Parathyroid adenoma (tissue), 2 donors: ENCODE results near the gene CCDC85A.
A peak's percentile ranks its signal among the peaks of the same experiment; 100 is the strongest.

Experiments
- H2AFZ ChIP-seq: fragments of 300-600 bp; sonication (generic); one replicate; pipeline ENCODE4 v1.7.0; 2017; ENCODE audit warnings: antibody characterized with exemption, mild to moderate bottlenecking
- H3K27ac ChIP-seq: fragments of 300-600 bp; sonication (generic); one replicate; pipeline ENCODE4 v1.7.0; 2017
- H3K27me3 ChIP-seq: fragments of 300-600 bp; sonication (generic); one replicate; pipeline ENCODE4 v1.7.0; 2017; ENCODE audit warnings: low read length; ENCODE audit not compliant: control insufficient read depth, insufficient read depth
- H3K36me3 ChIP-seq: fragments of 300-600 bp; sonication (generic); one replicate; pipeline ENCODE4 v1.7.0; 2017; ENCODE audit warnings: low read length; ENCODE audit not compliant: control insufficient read depth, insufficient read depth
- H3K4me1 ChIP-seq: fragments of 300-600 bp; sonication (generic); one replicate; pipeline ENCODE4 v1.7.0; 2017; ENCODE audit warnings: control low read depth
- H3K4me2 ChIP-seq: fragments of 300-600 bp; sonication (generic); one replicate; pipeline ENCODE4 v1.7.0; 2017; ENCODE audit warnings: low read length
- H3K4me3 ChIP-seq: fragments of 300-600 bp; sonication (generic); one replicate; pipeline ENCODE4 v1.7.0; 2017; ENCODE audit warnings: low read depth, low read length
- H3K79me2 ChIP-seq: fragments of 300-600 bp; sonication (generic); one replicate; pipeline ENCODE4 v1.7.0; 2017; ENCODE audit warnings: control low read depth
- H3K9ac ChIP-seq: fragments of 300-600 bp; sonication (generic); one replicate; pipeline ENCODE4 v1.7.0; 2017; ENCODE audit warnings: mild to moderate bottlenecking
- H3K9me3 ChIP-seq: fragments of 300-600 bp; sonication (generic); one replicate; pipeline ENCODE4 v1.7.0; 2017; ENCODE audit warnings: low read length; ENCODE audit not compliant: control insufficient read depth
- CTCF ChIP-seq: fragments of 300-600 bp; sonication (generic); IDR thresholded peaks from one replicate; pipeline ENCODE4 v1.7.0; 2017; ENCODE audit warnings: antibody characterized with exemption, mild to moderate bottlenecking
- donor health status: primary hyperparathyroidism.

CCDC85A gene

DNA sequence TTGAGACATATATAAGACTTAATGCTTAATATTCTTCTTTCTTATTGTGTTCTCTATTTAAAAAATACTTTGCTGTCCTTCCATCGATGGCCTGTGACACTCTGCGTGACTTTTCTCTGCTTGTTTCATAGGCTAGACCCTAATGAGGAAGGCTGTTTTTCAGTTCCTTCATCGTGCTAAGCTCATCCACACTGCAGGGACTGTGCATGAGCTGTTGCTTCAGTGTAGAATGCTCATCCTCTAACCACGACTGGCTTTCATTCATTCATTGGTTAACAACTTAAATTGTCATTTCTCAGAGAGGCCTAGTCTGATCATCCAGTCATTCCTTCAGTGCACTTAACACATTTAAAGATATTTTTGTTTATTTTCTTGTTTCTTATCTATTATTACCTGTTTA, 134.4 kb downstream of the CCDC85A start:
- Histone ChIP-seq H3K27me3 (no peaks in the 10 kb centered on the region), H3K79me2 (no peaks in the 10 kb centered on the region), H3K4me1 (no peaks in the 10 kb centered on the region), H3K4me2 (no peak overlapping the region), H3K27ac (no peak overlapping the region), H2AFZ (no peak overlapping the region), H3K4me3 (no peak overlapping the region), H3K36me3 (no peaks in the 10 kb centered on the region), H3K9ac (no peak overlapping the region), H3K9me3 (no peaks in the 10 kb centered on the region)
- TF ChIP-seq CTCF: no peak

GRCh38 chr2:56325661-56326345, 142.0 kb downstream of the CCDC85A start:
- Histone ChIP-seq H3K36me3 (no peaks in the 10 kb centered on the region), H3K27ac (no peak overlapping the region), H3K79me2 (no peaks in the 10 kb centered on the region), H2AFZ (no peak overlapping the region), H3K9ac (no peak overlapping the region), H3K9me3 (no peaks in the 10 kb centered on the region), H3K4me2 (no peak overlapping the region), H3K27me3 (no peaks in the 10 kb centered on the region), H3K4me1 (no peaks in the 10 kb centered on the region), H3K4me3 (no peak overlapping the region)
- TF ChIP-seq CTCF: no peak

- no peaks in the 10 kb centered on the region for H3K79me2 ChIP-seq
- H3K9ac ChIP-seq: no peak overlapping the region
- H3K4me3 ChIP-seq: no peak overlapping the region
- no peaks in the 10 kb centered on the region for H3K9me3 ChIP-seq
- H3K27me3 ChIP-seq: no peaks in the 10 kb centered on the region
- no peaks in the 10 kb centered on the region for H3K36me3 ChIP-seq
- H3K4me2 ChIP-seq: no peak overlapping the region
- no peak overlapping the region for H2AFZ ChIP-seq
- no peaks in the 10 kb centered on the region for H3K4me1 ChIP-seq
- H3K27ac ChIP-seq: no peak overlapping the region
- no peak for TF ChIP-seq CTCF
Measured at GRCh38 chr2:56326346-56326741, 142.6 kb downstream of the CCDC85A start.

GRCh38 chr2:56331810-56332209, 148.0 kb downstream of the CCDC85A start:
- no peaks in the 10 kb centered on the region for H3K79me2 ChIP-seq
- H3K27ac ChIP-seq: no peak overlapping the region
- H3K4me2 ChIP-seq: no peak overlapping the region
- no peaks in the 10 kb centered on the region for H3K9me3 ChIP-seq
- H3K9ac ChIP-seq: no peak overlapping the region
- H3K36me3 ChIP-seq: no peaks in the 10 kb centered on the region
- TF ChIP-seq CTCF: no peak
- no peaks in the 10 kb centered on the region for H3K27me3 ChIP-seq
- H3K4me1 ChIP-seq: peaks cover 6% of the 10 kb centered on the region
- H2AFZ ChIP-seq: no peak overlapping the region
- H3K4me3 ChIP-seq: no peak overlapping the region

DNA sequence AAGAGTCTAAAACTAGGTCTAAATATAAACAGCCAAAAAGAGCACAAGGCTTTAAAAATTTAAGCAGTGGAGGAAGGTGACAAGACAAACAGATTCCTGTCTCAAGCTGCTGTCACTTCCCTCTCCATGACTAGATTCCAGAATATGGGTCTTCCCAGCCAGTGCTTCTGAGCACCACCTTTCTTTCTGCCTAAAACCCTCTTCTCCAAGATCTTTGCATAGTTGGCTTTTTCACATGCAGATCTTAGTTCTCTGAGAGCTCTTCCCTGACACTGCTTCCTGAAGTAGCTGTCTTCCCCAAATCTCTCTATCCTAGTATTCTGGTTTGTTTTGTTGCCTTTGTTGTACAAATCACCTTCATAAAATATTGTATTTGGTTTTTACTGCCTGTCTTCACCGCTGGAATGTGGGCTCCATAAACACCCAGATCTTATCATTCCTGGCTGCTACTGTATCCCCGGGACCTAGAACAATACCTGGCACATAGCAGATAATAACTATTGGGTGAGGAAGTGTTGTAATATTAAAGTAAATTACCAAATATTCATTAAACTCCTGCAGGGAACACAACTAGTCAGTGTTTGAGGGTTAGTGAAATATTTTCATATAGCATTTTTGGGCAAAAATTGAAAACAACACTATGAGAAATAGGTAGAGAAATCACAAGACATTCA, 150.2 kb downstream of the CCDC85A start:
- Histone ChIP-seq H3K36me3 (no peaks in the 10 kb centered on the region), H3K9ac (no peak overlapping the region), H3K4me2 (peak overlapping the region; percentile 18), H3K9me3 (no peaks in the 10 kb centered on the region), H3K4me1 (peaks cover 6% of the 10 kb centered on the region), H3K27me3 (no peaks in the 10 kb centered on the region), H2AFZ (no peak overlapping the region), H3K27ac (no peak overlapping the region), H3K79me2 (no peaks in the 10 kb centered on the region), H3K4me3 (no peak overlapping the region)
- no peak for TF ChIP-seq CTCF
